Measurements from ENCODE around the gene CYP46A1.

DNA sequence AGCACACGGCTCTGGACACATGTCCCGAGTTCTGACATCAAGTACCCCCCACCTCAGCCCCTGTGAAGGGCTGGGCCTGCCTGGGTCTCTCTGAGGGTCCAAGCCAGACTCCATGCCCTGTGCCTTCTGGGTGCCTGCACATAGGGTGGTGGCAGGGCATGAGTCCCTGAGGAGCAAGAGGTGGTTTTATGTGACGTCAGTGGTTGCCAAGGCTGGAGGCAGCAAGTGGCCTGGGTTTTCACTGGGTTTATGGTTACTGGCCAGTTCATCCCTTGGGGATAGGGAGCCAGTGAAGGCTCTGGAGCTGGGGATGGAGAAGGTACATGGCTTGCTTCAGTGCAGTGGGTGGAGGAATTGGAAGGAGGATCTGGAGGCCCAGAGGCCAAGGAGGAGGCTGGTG is 58.0 kb downstream of the CYP46A1 start:
- TF ChIP-seq POLR2A (IDR thresholded peaks at IDR 0.05; ENCODE audit: low read depth, low read length) (no peak), POLR2AphosphoS5 (IDR thresholded peaks at IDR 0.05; ENCODE audit: low read depth, low read length) (no peak), PAX5 (IDR thresholded peaks at IDR 0.05; ENCODE audit: insufficient read depth, low read length, severe bottlenecking) (no peak), SPI1 (IDR thresholded peaks at IDR 0.05; ENCODE audit: low read depth, low read length) (no peak), TAF1 (IDR thresholded peaks at IDR 0.05; ENCODE audit: low read depth, low read length) (no peak), POU2F2 (IDR thresholded peaks at IDR 0.05; ENCODE audit: low read depth, low read length) (no peak)
